ENCODE data around the gene MMRN1. TPM values are rescaled to one million over a fixed set of nuclear protein-coding genes. Genes with fewer than 3 reads are reported as not detected.

MMRN1 gene
- total and polyA plus RNA-seq, 7 donors, result 0.44 to 2.3 (median 1.7) TPM

DNA sequence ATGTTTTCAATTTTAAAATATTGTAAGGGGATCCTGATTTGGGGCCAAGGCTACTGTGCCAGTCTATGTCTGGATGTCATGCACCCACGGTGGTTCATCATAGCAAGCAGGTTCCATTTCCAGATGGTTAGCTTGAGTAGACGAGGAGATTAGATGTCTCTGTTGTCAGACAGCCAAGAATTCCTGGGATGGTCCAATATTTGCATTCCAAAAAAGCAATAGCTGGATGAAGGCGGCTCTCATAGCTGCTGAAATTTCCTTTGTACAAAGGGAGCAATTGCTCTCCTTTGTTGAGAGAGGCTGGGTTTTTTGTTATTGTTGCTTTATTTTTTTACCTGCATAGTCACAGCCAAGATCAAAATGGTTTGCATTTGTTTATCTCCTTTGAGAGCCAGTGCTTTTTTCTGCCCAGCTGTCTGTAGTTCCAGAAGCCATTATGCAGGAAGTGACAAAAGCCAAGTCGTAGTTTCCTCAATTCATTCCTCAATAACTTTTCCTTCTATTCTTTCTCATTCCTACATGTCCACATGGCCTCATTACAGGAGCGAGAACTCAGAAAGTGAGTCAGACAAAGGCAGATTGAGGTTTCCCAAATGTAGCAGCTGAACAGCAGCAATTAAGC, 107.9 kb downstream of the MMRN1 start:
- no peak overlapping the region for H3K27ac ChIP-seq
- DNase-seq (no peak), ATAC-seq (no peak)
- H3K4me1 ChIP-seq, result no peaks in the 10 kb centered on the region
- 29 to 38% (median 30%) methylated on average over 5 of the region's 5 CpGs for WGBS, 3 donors
- intact Hi-C loops (cut with DNase I), result no loop called here
- TF ChIP-seq, protein P1, sequence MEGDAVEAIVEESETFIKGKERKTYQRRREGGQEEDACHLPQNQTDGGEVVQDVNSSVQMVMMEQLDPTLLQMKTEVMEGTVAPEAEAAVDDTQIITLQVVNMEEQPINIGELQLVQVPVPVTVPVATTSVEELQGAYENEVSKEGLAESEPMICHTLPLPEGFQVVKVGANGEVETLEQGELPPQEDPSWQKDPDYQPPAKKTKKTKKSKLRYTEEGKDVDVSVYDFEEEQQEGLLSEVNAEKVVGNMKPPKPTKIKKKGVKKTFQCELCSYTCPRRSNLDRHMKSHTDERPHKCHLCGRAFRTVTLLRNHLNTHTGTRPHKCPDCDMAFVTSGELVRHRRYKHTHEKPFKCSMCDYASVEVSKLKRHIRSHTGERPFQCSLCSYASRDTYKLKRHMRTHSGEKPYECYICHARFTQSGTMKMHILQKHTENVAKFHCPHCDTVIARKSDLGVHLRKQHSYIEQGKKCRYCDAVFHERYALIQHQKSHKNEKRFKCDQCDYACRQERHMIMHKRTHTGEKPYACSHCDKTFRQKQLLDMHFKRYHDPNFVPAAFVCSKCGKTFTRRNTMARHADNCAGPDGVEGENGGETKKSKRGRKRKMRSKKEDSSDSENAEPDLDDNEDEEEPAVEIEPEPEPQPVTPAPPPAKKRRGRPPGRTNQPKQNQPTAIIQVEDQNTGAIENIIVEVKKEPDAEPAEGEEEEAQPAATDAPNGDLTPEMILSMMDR (IDR thresholded peaks at IDR 0.05), result no peak
- H3K9me3 ChIP-seq, result no peaks in the 10 kb centered on the region
- H3K4me3 ChIP-seq, result no peak overlapping the region
- H3K27me3 ChIP-seq (ENCODE audit: insufficient read depth in 3 of 3, low read length in 2 of 3), result no peaks in the 10 kb centered on the region
- H3K36me3 ChIP-seq (ENCODE audit: insufficient read depth in 1 of 2, low read depth in 1 of 2), result no peaks in the 10 kb centered on the region

Other genes starting within 250 kb of the MMRN1 start
- gene SNCA, start 57.7 kb upstream of the MMRN1 start, total RNA-seq, result 1 to 10 TPM in 3 of 4 donors, under 1 TPM in 1; 0.56 to 4.6 (median 1.6) TPM
- under 1 TPM; 0.27 to 0.83 (median 0.57) TPM for gene SNCA, start 57.7 kb upstream of the MMRN1 start, polyA plus RNA-seq
- 1 to 10 TPM in 1 of 4 donors, under 1 TPM in 3; 0.30 to 2.5 (median 0.73) TPM for gene CCSER1, start 232.5 kb downstream of the MMRN1 start, total RNA-seq
- under 1 TPM; 0.06 to 0.14 (median 0.13) TPM for gene CCSER1, start 232.5 kb downstream of the MMRN1 start, polyA plus RNA-seq

All from psoas muscle (tissue), 8 donors.